HCT116 (cell line): Measurements from ENCODE around the gene CCDC74A.
"Not testable (repeated sequence)": the region's sequence is repeated elsewhere in the genome, so short reads cannot be mapped to it uniquely, and the experiment has no call there.

Source experiments
- EZH2 ChIP-seq: fragments of 200-600 bp; sonication (generic); IDR thresholded peaks from 2 replicates; pipeline ENCODE4 v1.6.1; 2017; ENCODE audit warnings: antibody characterized with exemption, mixed run types
- EZH2phosphoT487 ChIP-seq: fragments of 200-600 bp; IDR thresholded peaks from 2 replicates; pipeline ENCODE4 v1.6.1; 2018; ENCODE audit warnings: antibody characterized with exemption, borderline replicate concordance
- POLR2A ChIP-seq: IDR thresholded peaks from 2 replicates; pipeline ENCODE4 v1.7.0; 2011; ENCODE audit warnings: borderline replicate concordance; ENCODE audit not compliant: insufficient read depth, insufficient read length; ENCODE audit errors: extremely low read depth
- YY1 ChIP-seq: IDR thresholded peaks from 2 replicates; pipeline ENCODE4 v1.6.1; 2011; ENCODE audit warnings: low read length, low read depth, moderate library complexity, mild to moderate bottlenecking; ENCODE audit not compliant: insufficient replicate concordance; ENCODE audit errors: extremely low read depth
- TF ChIP-seq, protein P1 (sequence below): IDR thresholded peaks from 2 replicates; pipeline ENCODE4 v1.6.1; 2012
- TF ChIP-seq, protein P2 (sequence below), 3 experiments: fragments of 200-600 bp in 1 of 3; sonication (generic) in 1 of 3; IDR thresholded peaks in 2 of 3; conservative IDR thresholded peaks in 1 of 3; 2 replicates each; pipeline ENCODE4 v1.5.1; 2012 to 2017; ENCODE audit warnings: low read depth in 2 of 3, low read length in 2 of 3, antibody characterized with exemption in 1 of 3, borderline replicate concordance in 1 of 3, control low read depth in 1 of 3, mild to moderate bottlenecking in 1 of 3, mixed read lengths in 1 of 3, mixed run types in 1 of 3, moderate library complexity in 1 of 3; ENCODE audit not compliant: insufficient read depth in 1 of 3

DNA sequence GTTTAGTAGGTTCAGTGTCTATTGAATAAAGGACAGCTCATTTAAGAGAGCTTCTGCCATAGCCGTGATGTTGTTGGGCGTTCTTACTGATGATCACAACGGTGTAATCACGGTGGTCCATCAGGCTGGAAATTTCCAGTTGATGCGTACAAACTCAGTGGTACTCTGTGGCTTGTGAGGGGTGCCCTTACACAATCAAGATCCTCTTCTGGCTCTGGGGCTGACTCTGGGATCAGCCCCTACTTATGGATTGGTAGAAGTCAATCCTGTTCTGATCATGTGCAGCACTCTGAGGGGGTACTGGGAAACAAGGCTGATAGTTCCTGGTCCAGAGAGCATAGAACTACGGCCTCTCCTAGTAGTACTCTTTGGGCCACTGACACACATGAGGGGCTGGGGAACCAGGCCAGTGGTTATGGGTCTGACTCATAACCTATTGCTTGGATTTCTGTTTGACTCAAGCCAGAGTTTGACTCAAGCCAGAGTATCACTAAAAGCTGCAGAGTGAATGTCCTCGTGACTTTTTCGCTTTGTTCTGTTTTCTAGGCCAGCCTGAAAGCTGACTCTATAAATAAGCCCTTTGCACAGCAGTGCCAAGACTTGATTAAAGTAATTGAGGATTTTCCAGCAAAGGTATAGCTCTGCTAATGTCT lies 29.2 kb upstream of the CCDC74A start:
- not testable (repeated sequence) for TF ChIP-seq EZH2, YY1, POLR2A, EZH2phosphoT487
- TF ChIP-seq, protein P1, sequence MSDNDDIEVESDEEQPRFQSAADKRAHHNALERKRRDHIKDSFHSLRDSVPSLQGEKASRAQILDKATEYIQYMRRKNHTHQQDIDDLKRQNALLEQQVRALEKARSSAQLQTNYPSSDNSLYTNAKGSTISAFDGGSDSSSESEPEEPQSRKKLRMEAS = not testable (repeated sequence)
- TF ChIP-seq, protein P2, sequence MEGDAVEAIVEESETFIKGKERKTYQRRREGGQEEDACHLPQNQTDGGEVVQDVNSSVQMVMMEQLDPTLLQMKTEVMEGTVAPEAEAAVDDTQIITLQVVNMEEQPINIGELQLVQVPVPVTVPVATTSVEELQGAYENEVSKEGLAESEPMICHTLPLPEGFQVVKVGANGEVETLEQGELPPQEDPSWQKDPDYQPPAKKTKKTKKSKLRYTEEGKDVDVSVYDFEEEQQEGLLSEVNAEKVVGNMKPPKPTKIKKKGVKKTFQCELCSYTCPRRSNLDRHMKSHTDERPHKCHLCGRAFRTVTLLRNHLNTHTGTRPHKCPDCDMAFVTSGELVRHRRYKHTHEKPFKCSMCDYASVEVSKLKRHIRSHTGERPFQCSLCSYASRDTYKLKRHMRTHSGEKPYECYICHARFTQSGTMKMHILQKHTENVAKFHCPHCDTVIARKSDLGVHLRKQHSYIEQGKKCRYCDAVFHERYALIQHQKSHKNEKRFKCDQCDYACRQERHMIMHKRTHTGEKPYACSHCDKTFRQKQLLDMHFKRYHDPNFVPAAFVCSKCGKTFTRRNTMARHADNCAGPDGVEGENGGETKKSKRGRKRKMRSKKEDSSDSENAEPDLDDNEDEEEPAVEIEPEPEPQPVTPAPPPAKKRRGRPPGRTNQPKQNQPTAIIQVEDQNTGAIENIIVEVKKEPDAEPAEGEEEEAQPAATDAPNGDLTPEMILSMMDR (IDR thresholded peaks at IDR 0.05 in 2 of 3, conservative IDR thresholded peaks at IDR 0.05 in 1 of 3; ENCODE audit: borderline replicate concordance in 1 of 3, insufficient read depth in 1 of 3, low read depth in 2 of 3, low read length in 2 of 3) = not testable (repeated sequence)
